Hepatocyte (in vitro differentiated cells): ENCODE measurements around the gene CPD.

Experiments
- CTCF ChIP-seq: fragments of 200-600 bp; sonication (generic); IDR thresholded peaks from 2 replicates; pipeline ENCODE4 v1.5.1; 2016; ENCODE audit warnings: antibody characterized with exemption, mild to moderate bottlenecking; ENCODE audit not compliant: poor library complexity
- EZH2 ChIP-seq: fragments of 200-600 bp; sonication (generic); IDR thresholded peaks from 2 replicates; pipeline ENCODE4 v1.6.1; 2016; ENCODE audit warnings: antibody characterized with exemption, mild to moderate bottlenecking, borderline replicate concordance
- EZH2phosphoT487 ChIP-seq: fragments of 200-600 bp; sonication (generic); IDR thresholded peaks from one replicate; pipeline ENCODE4 v1.6.1; 2018; ENCODE audit warnings: antibody characterized with exemption, mild to moderate bottlenecking, low read depth, moderate library complexity; ENCODE audit not compliant: unreplicated experiment, severe bottlenecking

GRCh38 chr17:30513346-30513745 is 134.6 kb downstream of the CPD start:
- no peak for TF ChIP-seq CTCF
- TF ChIP-seq EZH2phosphoT487 = no peak
- no peak for TF ChIP-seq EZH2
